Osteoblast (primary cell): Measurements from ENCODE around the gene PPP1R36. TPM values are rescaled to one million over a fixed set of nuclear protein-coding genes. Genes with fewer than 3 reads are reported as not detected.
A peak's percentile ranks its signal among the peaks of the same experiment; 100 is the strongest.

Experiments
- DNase-seq: peaks from one replicate; pipeline ENCODE4 v3.0.0; 2011; ENCODE audit warnings: low spot score, mixed read lengths; ENCODE audit not compliant: insufficient read length; ENCODE audit errors: missing footprints
- H2AFZ ChIP-seq: 2 replicates; pipeline ENCODE4 v1.6.0; 2011; ENCODE audit warnings: mild to moderate bottlenecking, low read length
- H3K27ac ChIP-seq: 2 replicates; pipeline ENCODE4 v1.5.1; 2011; ENCODE audit warnings: mild to moderate bottlenecking, low read depth, low read length, moderate library complexity
- H3K27me3 ChIP-seq: 2 replicates; pipeline ENCODE4 v1.6.0; 2012; ENCODE audit warnings: mild to moderate bottlenecking, control low read depth, inconsistent platforms, low read length, moderate library complexity; ENCODE audit not compliant: insufficient read depth
- H3K36me3 ChIP-seq: 2 replicates; pipeline ENCODE4 v1.5.1; 2011; ENCODE audit warnings: mild to moderate bottlenecking, low read length, control low read depth, moderate library complexity; ENCODE audit not compliant: insufficient read depth
- H3K4me1 ChIP-seq: 2 replicates; pipeline ENCODE4 v1.5.1; 2011; ENCODE audit warnings: mild to moderate bottlenecking, low read length, control low read depth, moderate library complexity; ENCODE audit not compliant: insufficient read depth
- H3K4me2 ChIP-seq: 2 replicates; pipeline ENCODE4 v1.6.0; 2011; ENCODE audit warnings: mild to moderate bottlenecking, low read length; ENCODE audit not compliant: insufficient read depth
- H3K4me3 ChIP-seq: fragments of 200-600 bp; sonication (generic); 3 replicates; pipeline ENCODE4 v1.5.1; 2012; ENCODE audit warnings: mild to moderate bottlenecking, low read length, inconsistent platforms; ENCODE audit not compliant: insufficient read depth
- H3K79me2 ChIP-seq: 2 replicates; pipeline ENCODE4 v1.6.0; 2012; ENCODE audit warnings: mild to moderate bottlenecking, low read length, control low read depth, inconsistent platforms; ENCODE audit not compliant: insufficient read depth
- H3K9me3 ChIP-seq: 2 replicates; pipeline ENCODE4 v1.5.1; 2011; ENCODE audit warnings: low read depth, low read length, control low read depth
- H4K20me1 ChIP-seq: 2 replicates; pipeline ENCODE4 v1.6.0; 2012; ENCODE audit warnings: mild to moderate bottlenecking, low read length, control low read depth; ENCODE audit not compliant: insufficient read depth
- CTCF ChIP-seq: IDR thresholded peaks from 2 replicates; pipeline ENCODE4 v1.5.1; 2011; ENCODE audit warnings: mild to moderate bottlenecking, low read depth, low read length, moderate library complexity; ENCODE audit errors: extremely low read depth
- total RNA-seq: library from RNA; depleted of rRNA; stranded (reverse); fragments of >200 nt; gene quantifications from 2 replicates; pipeline ENCODE4 v1.2.3, GENCODE V29; 2012

The PPP1R36 gene
- total RNA-seq, 1 donor = 1.1 TPM

- DNase-seq = peak; percentile 89
- H3K4me2 ChIP-seq = peak overlapping the region; percentile 20
- no peaks in the 10 kb centered on the region for H3K36me3 ChIP-seq
- TF ChIP-seq CTCF = peak; percentile 93
- H2AFZ ChIP-seq = peak overlapping the region; percentile 52
- no peaks in the 10 kb centered on the region for H3K27me3 ChIP-seq
- no peak overlapping the region for H3K4me3 ChIP-seq
- no peak overlapping the region for H3K27ac ChIP-seq
- peaks cover 4% of the 10 kb centered on the region for H3K4me1 ChIP-seq
- no peaks in the 10 kb centered on the region for H3K9me3 ChIP-seq
- no peaks in the 10 kb centered on the region for H4K20me1 ChIP-seq
- H3K79me2 ChIP-seq = no peaks in the 10 kb centered on the region
Observed at GRCh38 chr14:64636208-64636979, 86.6 kb downstream of the PPP1R36 start.

GRCh38 chr14:64636980-64637429 is 87.2 kb downstream of the PPP1R36 start:
- Histone ChIP-seq H3K27me3 (no peaks in the 10 kb centered on the region), H3K4me2 (peak overlapping the region; percentile 20), H3K27ac (no peak overlapping the region), H3K9me3 (no peaks in the 10 kb centered on the region), H3K4me1 (peaks cover 4% of the 10 kb centered on the region), H3K79me2 (no peaks in the 10 kb centered on the region), H3K36me3 (no peaks in the 10 kb centered on the region), H4K20me1 (no peaks in the 10 kb centered on the region), H3K4me3 (no peak overlapping the region), H2AFZ (no peak overlapping the region)
- TF ChIP-seq CTCF = peak; percentile 5
- no peak for DNase-seq

- TF ChIP-seq CTCF = no peak
- H4K20me1 ChIP-seq = no peaks in the 10 kb centered on the region
- H3K27me3 ChIP-seq = no peaks in the 10 kb centered on the region
- H3K9me3 ChIP-seq = no peaks in the 10 kb centered on the region
- no peak overlapping the region for H2AFZ ChIP-seq
- DNase-seq = no peak
- no peak overlapping the region for H3K27ac ChIP-seq
- no peaks in the 10 kb centered on the region for H3K79me2 ChIP-seq
- no peaks in the 10 kb centered on the region for H3K4me1 ChIP-seq
- H3K36me3 ChIP-seq = no peaks in the 10 kb centered on the region
- no peak overlapping the region for H3K4me3 ChIP-seq
- peak overlapping the region; percentile 23 for H3K4me2 ChIP-seq
Observed at GRCh38 chr14:64637735-64638473, 88.1 kb downstream of the PPP1R36 start.

GRCh38 chr14:64638625-64639024 is 88.9 kb downstream of the PPP1R36 start:
- no peaks in the 10 kb centered on the region for H3K4me1 ChIP-seq
- TF ChIP-seq CTCF = no peak
- no peak overlapping the region for H2AFZ ChIP-seq
- DNase-seq = no peak
- no peaks in the 10 kb centered on the region for H3K36me3 ChIP-seq
- H4K20me1 ChIP-seq = no peaks in the 10 kb centered on the region
- H3K4me2 ChIP-seq = no peak overlapping the region
- no peak overlapping the region for H3K27ac ChIP-seq
- H3K27me3 ChIP-seq = no peaks in the 10 kb centered on the region
- H3K9me3 ChIP-seq = no peaks in the 10 kb centered on the region
- no peak overlapping the region for H3K4me3 ChIP-seq
- H3K79me2 ChIP-seq = no peaks in the 10 kb centered on the region
